Neural cell (in vitro differentiated cells): Measurements from ENCODE around the gene ADCY2.

Experiments
- EP300 ChIP-seq: fragments of 450-650 bp; conservative IDR thresholded peaks from 2 replicates; pipeline ENCODE4 v1.6.1; 2014; ENCODE audit warnings: antibody characterized with exemption, mild to moderate bottlenecking, moderate library complexity; ENCODE audit not compliant: poor library complexity, severe bottlenecking
- EZH2 ChIP-seq: fragments of 200-600, 300-800 bp; shearing (Covaris generic), sonication (generic); IDR thresholded peaks from 2 replicates; pipeline ENCODE4 v1.6.1; 2014; ENCODE audit warnings: antibody characterized with exemption, low read length, borderline replicate concordance, mild to moderate bottlenecking; ENCODE audit not compliant: insufficient read depth, poor library complexity, severe bottlenecking
- MXI1 ChIP-seq: fragments of 450-650 bp; conservative IDR thresholded peaks from 2 replicates; pipeline ENCODE4 v1.6.1; 2014; ENCODE audit warnings: antibody characterized with exemption, mild to moderate bottlenecking; ENCODE audit not compliant: poor library complexity, severe bottlenecking
- POLR2AphosphoS5 ChIP-seq: IDR thresholded peaks from 2 replicates; pipeline ENCODE4 v1.6.1; 2012
- RAD21 ChIP-seq: fragments of 450-650 bp; conservative IDR thresholded peaks from 2 replicates; pipeline ENCODE4 v1.6.1; 2014; ENCODE audit warnings: antibody characterized with exemption, mild to moderate bottlenecking, moderate library complexity
- SMC3 ChIP-seq: fragments of 450-650 bp; conservative IDR thresholded peaks from 2 replicates; pipeline ENCODE4 v1.6.1; 2014; ENCODE audit warnings: antibody characterized with exemption, mild to moderate bottlenecking, moderate library complexity; ENCODE audit not compliant: poor library complexity
- TAF1 ChIP-seq: IDR thresholded peaks from 2 replicates; pipeline ENCODE4 v1.6.1; 2012; ENCODE audit warnings: low read depth
- TF ChIP-seq, protein P1 (sequence below): fragments of 450-650 bp; IDR thresholded peaks from 2 replicates; pipeline ENCODE4 v1.5.1; 2014; ENCODE audit warnings: antibody characterized with exemption, mild to moderate bottlenecking, moderate library complexity; ENCODE audit not compliant: poor library complexity, severe bottlenecking
- TF ChIP-seq, protein P2 (sequence below): IDR thresholded peaks from 2 replicates; pipeline ENCODE4 v1.6.1; 2012; ENCODE audit warnings: borderline replicate concordance

DNA sequence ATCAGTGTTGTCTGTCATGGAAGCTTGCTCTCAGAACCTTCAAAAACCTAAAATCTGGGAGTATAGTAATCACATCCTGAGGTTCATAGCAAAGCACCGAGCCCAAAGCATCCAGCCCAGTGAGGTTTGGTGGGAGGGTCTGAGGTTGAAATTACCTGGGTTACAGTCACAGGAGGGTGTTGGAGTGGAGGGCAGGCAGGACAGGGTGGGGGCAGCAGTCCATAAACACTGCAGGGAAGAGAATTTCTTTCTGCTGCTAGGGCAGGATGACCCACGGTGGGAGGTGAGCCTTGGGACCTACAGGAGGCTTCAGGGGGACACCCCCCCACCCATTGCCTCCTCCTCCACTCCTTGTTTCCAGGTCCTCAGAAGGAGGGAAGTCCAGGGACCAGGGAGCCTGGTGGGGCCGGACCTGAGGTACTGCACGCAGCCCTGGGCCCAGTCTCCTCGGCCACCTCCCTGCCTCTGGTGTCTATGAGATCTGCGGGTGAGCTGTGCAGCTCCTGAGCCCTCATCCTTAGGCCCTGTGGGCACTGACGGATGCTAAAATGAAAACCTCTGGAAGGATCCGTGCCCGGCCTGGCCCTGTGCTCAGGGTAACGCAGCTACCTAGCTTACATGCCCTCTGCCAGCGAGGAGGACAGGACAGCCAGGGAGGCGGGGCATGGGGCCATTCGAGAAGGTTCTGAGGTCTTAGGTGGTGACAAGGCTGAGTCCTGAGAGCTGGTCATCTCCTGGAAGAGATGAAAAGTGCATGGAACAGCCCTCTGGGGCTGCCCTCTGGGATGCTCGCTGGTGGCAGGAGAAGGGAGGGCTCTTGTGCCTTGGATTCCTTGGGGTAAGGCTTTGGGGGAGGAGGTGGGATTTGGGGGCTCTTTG, 1.8 kb upstream of the ADCY2 start:
- TF ChIP-seq, protein P1, sequence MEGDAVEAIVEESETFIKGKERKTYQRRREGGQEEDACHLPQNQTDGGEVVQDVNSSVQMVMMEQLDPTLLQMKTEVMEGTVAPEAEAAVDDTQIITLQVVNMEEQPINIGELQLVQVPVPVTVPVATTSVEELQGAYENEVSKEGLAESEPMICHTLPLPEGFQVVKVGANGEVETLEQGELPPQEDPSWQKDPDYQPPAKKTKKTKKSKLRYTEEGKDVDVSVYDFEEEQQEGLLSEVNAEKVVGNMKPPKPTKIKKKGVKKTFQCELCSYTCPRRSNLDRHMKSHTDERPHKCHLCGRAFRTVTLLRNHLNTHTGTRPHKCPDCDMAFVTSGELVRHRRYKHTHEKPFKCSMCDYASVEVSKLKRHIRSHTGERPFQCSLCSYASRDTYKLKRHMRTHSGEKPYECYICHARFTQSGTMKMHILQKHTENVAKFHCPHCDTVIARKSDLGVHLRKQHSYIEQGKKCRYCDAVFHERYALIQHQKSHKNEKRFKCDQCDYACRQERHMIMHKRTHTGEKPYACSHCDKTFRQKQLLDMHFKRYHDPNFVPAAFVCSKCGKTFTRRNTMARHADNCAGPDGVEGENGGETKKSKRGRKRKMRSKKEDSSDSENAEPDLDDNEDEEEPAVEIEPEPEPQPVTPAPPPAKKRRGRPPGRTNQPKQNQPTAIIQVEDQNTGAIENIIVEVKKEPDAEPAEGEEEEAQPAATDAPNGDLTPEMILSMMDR: no peak
- TF ChIP-seq EZH2 (no peak), RAD21 (no peak), TAF1 (no peak), EP300 (no peak), POLR2AphosphoS5 (no peak), SMC3 (no peak), MXI1 (no peak)
- TF ChIP-seq, protein P2, sequence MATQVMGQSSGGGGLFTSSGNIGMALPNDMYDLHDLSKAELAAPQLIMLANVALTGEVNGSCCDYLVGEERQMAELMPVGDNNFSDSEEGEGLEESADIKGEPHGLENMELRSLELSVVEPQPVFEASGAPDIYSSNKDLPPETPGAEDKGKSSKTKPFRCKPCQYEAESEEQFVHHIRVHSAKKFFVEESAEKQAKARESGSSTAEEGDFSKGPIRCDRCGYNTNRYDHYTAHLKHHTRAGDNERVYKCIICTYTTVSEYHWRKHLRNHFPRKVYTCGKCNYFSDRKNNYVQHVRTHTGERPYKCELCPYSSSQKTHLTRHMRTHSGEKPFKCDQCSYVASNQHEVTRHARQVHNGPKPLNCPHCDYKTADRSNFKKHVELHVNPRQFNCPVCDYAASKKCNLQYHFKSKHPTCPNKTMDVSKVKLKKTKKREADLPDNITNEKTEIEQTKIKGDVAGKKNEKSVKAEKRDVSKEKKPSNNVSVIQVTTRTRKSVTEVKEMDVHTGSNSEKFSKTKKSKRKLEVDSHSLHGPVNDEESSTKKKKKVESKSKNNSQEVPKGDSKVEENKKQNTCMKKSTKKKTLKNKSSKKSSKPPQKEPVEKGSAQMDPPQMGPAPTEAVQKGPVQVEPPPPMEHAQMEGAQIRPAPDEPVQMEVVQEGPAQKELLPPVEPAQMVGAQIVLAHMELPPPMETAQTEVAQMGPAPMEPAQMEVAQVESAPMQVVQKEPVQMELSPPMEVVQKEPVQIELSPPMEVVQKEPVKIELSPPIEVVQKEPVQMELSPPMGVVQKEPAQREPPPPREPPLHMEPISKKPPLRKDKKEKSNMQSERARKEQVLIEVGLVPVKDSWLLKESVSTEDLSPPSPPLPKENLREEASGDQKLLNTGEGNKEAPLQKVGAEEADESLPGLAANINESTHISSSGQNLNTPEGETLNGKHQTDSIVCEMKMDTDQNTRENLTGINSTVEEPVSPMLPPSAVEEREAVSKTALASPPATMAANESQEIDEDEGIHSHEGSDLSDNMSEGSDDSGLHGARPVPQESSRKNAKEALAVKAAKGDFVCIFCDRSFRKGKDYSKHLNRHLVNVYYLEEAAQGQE: no peak
